Measurements from ENCODE around the gene GPR148. TPM values are rescaled to one million over a fixed set of nuclear protein-coding genes. Genes with fewer than 3 reads are reported as not detected.
"Not testable (repeated sequence)": the region's sequence is repeated elsewhere in the genome, so short reads cannot be mapped to it uniquely, and the experiment has no call there.

Gene GPR148
- not detected for total RNA-seq

- TF ChIP-seq POLR2A (IDR thresholded peaks at IDR 0.05; ENCODE audit: low read depth): no peak
- TF ChIP-seq POLR2AphosphoS5 (IDR thresholded peaks at IDR 0.05): no peak
- no peak for TF ChIP-seq EP300 (IDR thresholded peaks at IDR 0.05)
- no peak for TF ChIP-seq CTCF (IDR thresholded peaks at IDR 0.05)
- Histone ChIP-seq H3K4me1 (peaks cover 19 to 21% (median 20%) of the 10 kb centered on the region in 4 donors), H3K36me3 (no peaks in the 10 kb centered on the region), H3K27ac (replicated peaks in 1 of 4) (peak within 1 kb of the TSS; percentile 47 to 79 (median 65)), H3K27me3 (peaks cover 0 to 3% (median 0%) of the 10 kb centered on the region in 4 donors), H3K9me3 (no peaks in the 10 kb centered on the region), H3K4me3 (peak within 1 kb of the TSS; percentile 52 to 68 (median 62))
- intact Hi-C loops (cut with DNase I): no loop called here
- DNase-seq (ENCODE audit: extremely low spot score): peak; percentile 90
- WGBS: 79% methylated on average over 7 of the region's 8 CpGs
These were observed at the start of gene GPR148 for GRCh38 chr2:130728549-130729316. TSS of gene GPR148 (plus strand) at chr2:130729070. CDS start at chr2:130729152, 82 bp downstream.

GRCh38 chr2:130692041-130692770 is 36.7 kb upstream of the GPR148 start:
- H3K9me3 ChIP-seq; DNase-seq (ENCODE audit: extremely low spot score); H3K27me3 ChIP-seq; H3K4me3 ChIP-seq; H3K36me3 ChIP-seq; H3K27ac ChIP-seq (replicated peaks in 1 of 4); intact Hi-C loops (cut with DNase I); H3K4me1 ChIP-seq: not testable (repeated sequence)
- WGBS: 76% methylated on average over 10 of the region's 35 CpGs

- H3K27me3 ChIP-seq; H3K36me3 ChIP-seq; H3K9me3 ChIP-seq; H3K4me1 ChIP-seq; intact Hi-C loops (cut with DNase I); H3K27ac ChIP-seq (replicated peaks in 1 of 4): not testable (repeated sequence)
- DNase-seq (ENCODE audit: extremely low spot score): peak; percentile 29
- H3K4me3 ChIP-seq: peak overlapping the region in 3 of 4 donors; percentile 22 to 33 (median 22)
- WGBS: 0% methylated on average over 4 of the region's 37 CpGs
- TF ChIP-seq CTCF (IDR thresholded peaks at IDR 0.05): peak in 1 of 3 experiments; percentile 16
These were observed 35.4 kb upstream of the GPR148 start for GRCh38 chr2:130693474-130693873.

GRCh38 chr2:130703250-130703649 is 25.6 kb upstream of the GPR148 start:
- H3K27me3 ChIP-seq; H3K36me3 ChIP-seq; H3K4me3 ChIP-seq; intact Hi-C loops (cut with DNase I); H3K27ac ChIP-seq (replicated peaks in 1 of 4); DNase-seq (ENCODE audit: extremely low spot score); H3K9me3 ChIP-seq; H3K4me1 ChIP-seq: not testable (repeated sequence)
- WGBS: 78% methylated on average over 3 of the region's 3 CpGs

- H3K4me3 ChIP-seq; H3K27me3 ChIP-seq; H3K27ac ChIP-seq (replicated peaks in 1 of 4); H3K4me1 ChIP-seq; intact Hi-C loops (cut with DNase I); H3K36me3 ChIP-seq; DNase-seq (ENCODE audit: extremely low spot score); H3K9me3 ChIP-seq: not testable (repeated sequence)
- WGBS: no CpG with 5 or more reads among the region's 2 CpGs
These were observed 14.1 kb upstream of the GPR148 start for GRCh38 chr2:130714795-130715194.

- peaks cover 0 to 11% (median 0%) of the 10 kb centered on the region in 4 donors for H3K9me3 ChIP-seq
- DNase-seq (ENCODE audit: extremely low spot score): peak; percentile 89
- H3K36me3 ChIP-seq: no peaks in the 10 kb centered on the region
- 86% methylated on average over 7 of the region's 8 CpGs for WGBS
- no peak overlapping the region for H3K27ac ChIP-seq (replicated peaks in 1 of 4)
- peaks cover 0 to 14% (median 0%) of the 10 kb centered on the region in 4 donors for H3K27me3 ChIP-seq
- intact Hi-C loops (cut with DNase I): no loop called here
- no peak overlapping the region for H3K4me3 ChIP-seq
- no peaks in the 10 kb centered on the region for H3K4me1 ChIP-seq
- TF ChIP-seq POLR2AphosphoS5 (IDR thresholded peaks at IDR 0.05): no peak
- no peak for TF ChIP-seq CTCF (IDR thresholded peaks at IDR 0.05)
- TF ChIP-seq POLR2A (IDR thresholded peaks at IDR 0.05; ENCODE audit: low read depth): no peak
- TF ChIP-seq EP300 (IDR thresholded peaks at IDR 0.05): no peak
These were observed 8.8 kb upstream of the GPR148 start for GRCh38 chr2:130720036-130720435.
